HepG2 (cell line): ENCODE measurements around the gene STK4. TPM values are rescaled to one million over a fixed set of nuclear protein-coding genes. Genes with fewer than 3 reads are reported as not detected.

Experiments used
- ATRX ChIP-seq: sonication (generic); formaldehyde crosslinking; IDR thresholded peaks from 2 replicates; pipeline ENCODE4 v1.4.0; 2020; ENCODE audit warnings: missing genetic modification reagents, borderline replicate concordance
- CCAR2 ChIP-seq: fragments of 200-400 bp; formaldehyde crosslinking; optimal IDR thresholded peaks from 2 replicates; pipeline ENCODE3; 2018; ENCODE audit warnings: low read depth, mild to moderate bottlenecking, low read length, moderate library complexity
- FLYWCH1 ChIP-seq: sonication (generic); formaldehyde crosslinking; IDR thresholded peaks from 2 replicates; pipeline ENCODE4 v1.8.1; 2023; ENCODE audit warnings: mild to moderate bottlenecking, missing genetic modification reagents
- ISX ChIP-seq: sonication (generic); formaldehyde crosslinking; conservative IDR thresholded peaks from 2 replicates; pipeline ENCODE4 v1.5.0; 2020; ENCODE audit warnings: missing genetic modification reagents
- KDM4B ChIP-seq: sonication (generic); formaldehyde crosslinking; IDR thresholded peaks from 2 replicates; pipeline ENCODE4 v1.4.0; 2020; ENCODE audit warnings: missing genetic modification reagents
- RXRA ChIP-seq: sonication (generic); formaldehyde crosslinking; IDR thresholded peaks from 2 replicates; pipeline ENCODE4 v1.5.1; 2020; ENCODE audit warnings: missing genetic modification reagents
- SIN3B ChIP-seq: fragments of 150-350 bp; IDR thresholded peaks from 2 replicates; pipeline ENCODE4 v1.6.1; 2014; ENCODE audit warnings: low read length
- SYNCRIP ChIP-seq: fragments of 200-400 bp; formaldehyde crosslinking; IDR thresholded peaks from 2 replicates; pipeline ENCODE4 v1.6.1; 2018; ENCODE audit warnings: mild to moderate bottlenecking, low read depth, low read length; ENCODE audit not compliant: insufficient read depth
- ZNF207 ChIP-seq: fragments of 450-650 bp; IDR thresholded peaks from 2 replicates; pipeline ENCODE4 v1.6.1; 2016; ENCODE audit warnings: antibody characterized with exemption, borderline replicate concordance
- ZNF510 ChIP-seq: sonication (generic); formaldehyde crosslinking; IDR thresholded peaks from 2 replicates; pipeline ENCODE4 v1.4.0; 2020; ENCODE audit warnings: low read depth, mild to moderate bottlenecking, missing genetic modification reagents
- ZNF572 ChIP-seq: sonication (generic); formaldehyde crosslinking; IDR thresholded peaks from 2 replicates; pipeline ENCODE4 v1.5.1; 2020; ENCODE audit warnings: mild to moderate bottlenecking, missing genetic modification reagents
- ZNF672 ChIP-seq: sonication (generic); formaldehyde crosslinking; IDR thresholded peaks from 2 replicates; pipeline ENCODE4 v1.8.1; 2022; ENCODE audit warnings: missing genetic modification reagents
- ZNF83 ChIP-seq: sonication (generic); formaldehyde crosslinking; IDR thresholded peaks from 2 replicates; pipeline ENCODE4 v1.4.0; 2020; ENCODE audit warnings: missing genetic modification reagents, mild to moderate bottlenecking, borderline replicate concordance
- polyA plus RNA-seq, 8 experiments: library from polyadenylated mRNA; depleted of rRNA in 3 of 8; stranded (reverse) in 7 of 8; unstranded in 1 of 8; fragments of >200 nt; fragmentation: Illumina TruSeq in 4 of 8; extraction: Trizol in 4 of 8; gene quantifications; 2 replicates each; pipeline versions ENCODE4 v1.2.1 to v1.2.3, GENCODE V29; 2011 to 2016; ENCODE audit warnings: low read depth in 4 of 8, missing spikeins in 1 of 8, mixed read lengths in 1 of 8; ENCODE audit not compliant: insufficient read depth in 1 of 8
- total RNA-seq, 5 experiments: library from RNA; depleted of rRNA; stranded (reverse); fragments of >200 nt; fragmentation: Illumina TruSeq; extraction: Trizol; gene quantifications; 2 replicates each; pipeline ENCODE4 v1.2.3, GENCODE V29; 2016; ENCODE audit warnings: low read depth in 1 of 5
- TF ChIP-seq, protein P1 (sequence below): sonication (generic); formaldehyde crosslinking; IDR thresholded peaks from 2 replicates; pipeline ENCODE4 v1.4.0; 2020; ENCODE audit warnings: mild to moderate bottlenecking, missing genetic modification reagents
- TF ChIP-seq, protein P2 (sequence below): sonication (generic); formaldehyde crosslinking; IDR thresholded peaks from 2 replicates; pipeline ENCODE4 v1.4.0; 2020; ENCODE audit warnings: mild to moderate bottlenecking, missing genetic modification reagents
- TF ChIP-seq, protein P3 (sequence below): sonication (generic); formaldehyde crosslinking; IDR thresholded peaks from one replicate; pipeline ENCODE4 v1.5.1; 2020; ENCODE audit warnings: mild to moderate bottlenecking, missing genetic modification reagents; ENCODE audit errors: not compliant biosample characterization

The STK4 gene
- total and polyA plus RNA-seq, 2 of the 13 experiments (the other 11 are each of a cell fraction or from before 2014, with no cell fraction given): 25.6 to 38.3 TPM

DNA sequence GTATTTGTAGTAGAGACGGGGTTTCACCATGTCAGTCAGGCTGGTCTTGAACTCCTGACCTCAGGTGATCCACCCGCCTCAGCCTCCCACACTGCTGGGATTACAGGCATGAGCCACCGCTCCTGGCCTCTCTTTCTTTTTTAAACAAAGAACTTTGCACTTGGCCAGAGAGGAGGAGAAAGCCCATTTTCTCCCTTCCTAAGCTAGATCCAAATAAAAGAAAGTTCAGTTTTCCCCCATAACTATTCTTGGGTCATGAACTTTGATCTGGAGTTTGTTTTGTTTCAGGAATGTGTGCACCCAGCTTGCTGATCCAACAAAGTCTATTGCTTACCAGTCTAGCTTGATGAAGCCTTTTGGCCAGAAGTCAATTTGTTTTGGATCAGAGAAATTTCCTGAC lies 111.2 kb downstream of the STK4 start (continued):
- TF ChIP-seq SYNCRIP (no peak), CCAR2 (no peak), SIN3B (0 out of 2 replicates have a peak, but pooled peaks have one; percentile 16), FLYWCH1 (CRISPR knock-in tag) (no peak), ISX (CRISPR knock-in tag) (no peak), ZNF207 (no peak), RXRA (CRISPR knock-in tag) (peak; percentile 88), KDM4B (CRISPR knock-in tag) (no peak), ZNF510 (CRISPR knock-in tag) (0 out of 2 replicates have a peak, but pooled peaks have one; percentile 49), ZNF83 (CRISPR knock-in tag) (no peak), ATRX (no peak), ZNF572 (CRISPR knock-in tag) (no peak), ZNF672 (CRISPR knock-in tag) (no peak)
- TF ChIP-seq, protein P1, sequence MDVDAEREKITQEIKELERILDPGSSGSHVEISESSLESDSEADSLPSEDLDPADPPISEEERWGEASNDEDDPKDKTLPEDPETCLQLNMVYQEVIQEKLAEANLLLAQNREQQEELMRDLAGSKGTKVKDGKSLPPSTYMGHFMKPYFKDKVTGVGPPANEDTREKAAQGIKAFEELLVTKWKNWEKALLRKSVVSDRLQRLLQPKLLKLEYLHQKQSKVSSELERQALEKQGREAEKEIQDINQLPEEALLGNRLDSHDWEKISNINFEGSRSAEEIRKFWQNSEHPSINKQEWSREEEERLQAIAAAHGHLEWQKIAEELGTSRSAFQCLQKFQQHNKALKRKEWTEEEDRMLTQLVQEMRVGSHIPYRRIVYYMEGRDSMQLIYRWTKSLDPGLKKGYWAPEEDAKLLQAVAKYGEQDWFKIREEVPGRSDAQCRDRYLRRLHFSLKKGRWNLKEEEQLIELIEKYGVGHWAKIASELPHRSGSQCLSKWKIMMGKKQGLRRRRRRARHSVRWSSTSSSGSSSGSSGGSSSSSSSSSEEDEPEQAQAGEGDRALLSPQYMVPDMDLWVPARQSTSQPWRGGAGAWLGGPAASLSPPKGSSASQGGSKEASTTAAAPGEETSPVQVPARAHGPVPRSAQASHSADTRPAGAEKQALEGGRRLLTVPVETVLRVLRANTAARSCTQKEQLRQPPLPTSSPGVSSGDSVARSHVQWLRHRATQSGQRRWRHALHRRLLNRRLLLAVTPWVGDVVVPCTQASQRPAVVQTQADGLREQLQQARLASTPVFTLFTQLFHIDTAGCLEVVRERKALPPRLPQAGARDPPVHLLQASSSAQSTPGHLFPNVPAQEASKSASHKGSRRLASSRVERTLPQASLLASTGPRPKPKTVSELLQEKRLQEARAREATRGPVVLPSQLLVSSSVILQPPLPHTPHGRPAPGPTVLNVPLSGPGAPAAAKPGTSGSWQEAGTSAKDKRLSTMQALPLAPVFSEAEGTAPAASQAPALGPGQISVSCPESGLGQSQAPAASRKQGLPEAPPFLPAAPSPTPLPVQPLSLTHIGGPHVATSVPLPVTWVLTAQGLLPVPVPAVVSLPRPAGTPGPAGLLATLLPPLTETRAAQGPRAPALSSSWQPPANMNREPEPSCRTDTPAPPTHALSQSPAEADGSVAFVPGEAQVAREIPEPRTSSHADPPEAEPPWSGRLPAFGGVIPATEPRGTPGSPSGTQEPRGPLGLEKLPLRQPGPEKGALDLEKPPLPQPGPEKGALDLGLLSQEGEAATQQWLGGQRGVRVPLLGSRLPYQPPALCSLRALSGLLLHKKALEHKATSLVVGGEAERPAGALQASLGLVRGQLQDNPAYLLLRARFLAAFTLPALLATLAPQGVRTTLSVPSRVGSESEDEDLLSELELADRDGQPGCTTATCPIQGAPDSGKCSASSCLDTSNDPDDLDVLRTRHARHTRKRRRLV (CRISPR knock-in tag): no peak
- TF ChIP-seq, protein P2, sequence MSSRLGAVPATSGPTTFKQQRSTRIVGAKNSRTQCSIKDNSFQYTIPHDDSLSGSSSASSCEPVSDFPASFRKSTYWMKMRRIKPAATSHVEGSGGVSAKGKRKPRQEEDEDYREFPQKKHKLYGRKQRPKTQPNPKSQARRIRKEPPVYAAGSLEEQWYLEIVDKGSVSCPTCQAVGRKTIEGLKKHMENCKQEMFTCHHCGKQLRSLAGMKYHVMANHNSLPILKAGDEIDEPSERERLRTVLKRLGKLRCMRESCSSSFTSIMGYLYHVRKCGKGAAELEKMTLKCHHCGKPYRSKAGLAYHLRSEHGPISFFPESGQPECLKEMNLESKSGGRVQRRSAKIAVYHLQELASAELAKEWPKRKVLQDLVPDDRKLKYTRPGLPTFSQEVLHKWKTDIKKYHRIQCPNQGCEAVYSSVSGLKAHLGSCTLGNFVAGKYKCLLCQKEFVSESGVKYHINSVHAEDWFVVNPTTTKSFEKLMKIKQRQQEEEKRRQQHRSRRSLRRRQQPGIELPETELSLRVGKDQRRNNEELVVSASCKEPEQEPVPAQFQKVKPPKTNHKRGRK (CRISPR knock-in tag): no peak
- TF ChIP-seq, protein P3, sequence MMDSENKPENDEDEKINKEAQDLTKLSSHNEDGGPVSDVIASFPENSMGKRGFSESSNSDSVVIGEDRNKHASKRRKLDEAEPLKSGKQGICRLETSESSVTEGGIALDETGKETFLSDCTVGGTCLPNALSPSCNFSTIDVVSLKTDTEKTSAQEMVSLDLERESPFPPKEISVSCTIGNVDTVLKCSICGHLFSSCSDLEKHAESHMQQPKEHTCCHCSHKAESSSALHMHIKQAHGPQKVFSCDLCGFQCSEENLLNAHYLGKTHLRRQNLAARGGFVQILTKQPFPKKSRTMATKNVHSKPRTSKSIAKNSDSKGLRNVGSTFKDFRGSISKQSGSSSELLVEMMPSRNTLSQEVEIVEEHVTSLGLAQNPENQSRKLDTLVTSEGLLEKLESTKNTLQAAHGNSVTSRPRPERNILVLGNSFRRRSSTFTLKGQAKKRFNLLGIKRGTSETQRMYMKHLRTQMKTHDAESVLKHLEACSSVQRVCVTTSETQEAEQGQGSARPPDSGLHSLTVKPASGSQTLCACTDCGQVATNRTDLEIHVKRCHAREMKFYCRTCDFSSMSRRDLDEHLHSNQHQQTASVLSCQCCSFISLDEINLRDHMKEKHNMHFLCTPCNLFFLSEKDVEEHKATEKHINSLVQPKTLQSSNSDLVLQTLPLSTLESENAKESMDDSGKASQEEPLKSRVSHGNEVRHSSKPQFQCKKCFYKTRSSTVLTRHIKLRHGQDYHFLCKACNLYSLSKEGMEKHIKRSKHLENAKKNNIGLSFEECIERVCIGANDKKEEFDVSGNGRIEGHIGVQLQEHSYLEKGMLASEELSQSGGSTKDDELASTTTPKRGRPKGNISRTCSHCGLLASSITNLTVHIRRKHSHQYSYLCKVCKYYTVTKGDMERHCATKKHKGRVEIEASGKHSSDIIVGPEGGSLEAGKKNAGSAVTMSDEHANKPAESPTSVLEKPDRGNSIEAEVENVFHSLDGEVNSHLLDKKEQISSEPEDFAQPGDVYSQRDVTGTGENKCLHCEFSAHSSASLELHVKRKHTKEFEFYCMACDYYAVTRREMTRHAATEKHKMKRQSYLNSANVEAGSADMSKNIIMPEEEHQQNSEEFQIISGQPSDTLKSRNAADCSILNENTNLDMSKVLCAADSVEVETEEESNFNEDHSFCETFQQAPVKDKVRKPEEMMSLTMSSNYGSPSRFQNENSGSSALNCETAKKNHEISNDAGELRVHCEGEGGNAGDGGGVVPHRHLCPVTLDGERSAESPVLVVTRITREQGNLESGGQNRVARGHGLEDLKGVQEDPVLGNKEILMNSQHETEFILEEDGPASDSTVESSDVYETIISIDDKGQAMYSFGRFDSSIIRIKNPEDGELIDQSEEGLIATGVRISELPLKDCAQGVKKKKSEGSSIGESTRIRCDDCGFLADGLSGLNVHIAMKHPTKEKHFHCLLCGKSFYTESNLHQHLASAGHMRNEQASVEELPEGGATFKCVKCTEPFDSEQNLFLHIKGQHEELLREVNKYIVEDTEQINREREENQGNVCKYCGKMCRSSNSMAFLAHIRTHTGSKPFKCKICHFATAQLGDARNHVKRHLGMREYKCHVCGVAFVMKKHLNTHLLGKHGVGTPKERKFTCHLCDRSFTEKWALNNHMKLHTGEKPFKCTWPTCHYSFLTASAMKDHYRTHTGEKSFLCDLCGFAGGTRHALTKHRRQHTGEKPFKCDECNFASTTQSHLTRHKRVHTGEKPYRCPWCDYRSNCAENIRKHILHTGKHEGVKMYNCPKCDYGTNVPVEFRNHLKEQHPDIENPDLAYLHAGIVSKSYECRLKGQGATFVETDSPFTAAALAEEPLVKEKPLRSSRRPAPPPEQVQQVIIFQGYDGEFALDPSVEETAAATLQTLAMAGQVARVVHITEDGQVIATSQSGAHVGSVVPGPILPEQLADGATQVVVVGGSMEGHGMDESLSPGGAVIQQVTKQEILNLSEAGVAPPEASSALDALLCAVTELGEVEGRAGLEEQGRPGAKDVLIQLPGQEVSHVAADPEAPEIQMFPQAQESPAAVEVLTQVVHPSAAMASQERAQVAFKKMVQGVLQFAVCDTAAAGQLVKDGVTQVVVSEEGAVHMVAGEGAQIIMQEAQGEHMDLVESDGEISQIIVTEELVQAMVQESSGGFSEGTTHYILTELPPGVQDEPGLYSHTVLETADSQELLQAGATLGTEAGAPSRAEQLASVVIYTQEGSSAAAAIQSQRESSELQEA (CRISPR knock-in tag): no peak
